GM18498 (cell line): ENCODE data around the gene SUMO4.
"Not testable (repeated sequence)": the region's sequence is repeated elsewhere in the genome, so short reads cannot be mapped to it uniquely, and the experiment has no call there.

Source experiments
- ATAC-seq: cut with Tn5 transposase; IDR thresholded peaks from one replicate; pipeline ENCODE4 v1.9.1; 2021; ENCODE audit warnings: mild to moderate bottlenecking, moderate library complexity; ENCODE audit not compliant: unreplicated experiment

The SUMO4 gene

GRCh38 chr6:149431905-149432775 lies 32.1 kb downstream of the SUMO4 start:
- ATAC-seq, result peak; percentile 91

DNA sequence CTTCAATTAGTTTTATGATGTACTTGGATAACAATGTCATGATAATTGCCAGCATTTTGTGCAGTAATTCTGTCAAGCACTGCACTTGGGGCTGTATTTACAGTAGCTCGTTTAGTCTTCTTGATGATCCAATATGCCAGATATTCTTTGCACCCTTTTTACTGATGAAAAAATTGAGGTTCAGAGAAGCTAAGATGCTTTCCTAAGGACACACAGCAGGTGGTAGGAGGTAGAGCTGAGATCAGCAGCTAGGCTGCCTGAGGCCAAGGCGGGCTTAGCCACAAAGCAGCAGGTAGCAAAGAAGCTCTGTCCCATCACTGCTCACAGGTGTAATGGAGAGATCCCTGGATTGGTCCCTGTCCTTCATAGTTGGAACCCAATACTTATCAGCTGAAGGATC lies 33.3 kb downstream of the SUMO4 start:
- ATAC-seq, result no peak

DNA sequence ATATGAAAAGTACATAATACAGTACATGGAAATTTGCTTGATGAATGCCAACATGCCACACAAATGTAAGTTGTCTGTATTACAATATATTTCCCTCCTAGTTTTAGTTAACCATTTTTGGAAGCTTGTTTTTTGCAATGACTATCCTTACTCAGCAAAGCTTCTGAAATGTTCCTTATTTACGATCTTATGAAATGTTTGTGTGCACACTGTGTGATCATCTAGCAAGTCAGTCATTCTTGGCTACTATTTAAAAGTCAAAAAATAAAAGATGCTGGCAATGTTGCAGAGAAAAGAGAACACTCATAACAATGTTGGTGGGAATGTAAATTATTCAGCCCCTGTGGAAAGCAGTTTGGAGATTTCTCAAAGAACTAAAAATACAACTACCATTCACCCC lies 33.8 kb downstream of the SUMO4 start:
- no peak for ATAC-seq

GRCh38 chr6:149435919-149436586 lies 36.0 kb downstream of the SUMO4 start:
- no peak for ATAC-seq

DNA sequence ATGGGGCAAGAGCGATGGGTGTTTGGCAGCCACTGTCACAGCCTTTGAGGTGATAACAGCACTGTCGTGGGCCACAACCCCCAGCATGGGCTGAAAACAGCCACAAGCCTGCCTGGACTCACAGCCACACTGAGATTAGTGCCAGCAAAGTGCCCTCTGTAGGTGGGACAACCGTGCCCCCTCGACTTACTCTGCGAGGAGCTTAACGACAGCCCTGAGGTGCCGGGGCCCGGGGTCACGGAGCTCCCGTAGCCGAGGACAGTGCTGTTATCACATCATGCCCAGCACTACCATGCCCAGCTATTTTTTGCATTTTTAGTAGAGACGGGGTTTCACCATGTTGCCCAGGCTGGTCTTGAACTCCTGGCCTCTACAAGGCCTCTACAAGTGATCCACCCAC lies 36.6 kb downstream of the SUMO4 start:
- ATAC-seq, result no peak

DNA sequence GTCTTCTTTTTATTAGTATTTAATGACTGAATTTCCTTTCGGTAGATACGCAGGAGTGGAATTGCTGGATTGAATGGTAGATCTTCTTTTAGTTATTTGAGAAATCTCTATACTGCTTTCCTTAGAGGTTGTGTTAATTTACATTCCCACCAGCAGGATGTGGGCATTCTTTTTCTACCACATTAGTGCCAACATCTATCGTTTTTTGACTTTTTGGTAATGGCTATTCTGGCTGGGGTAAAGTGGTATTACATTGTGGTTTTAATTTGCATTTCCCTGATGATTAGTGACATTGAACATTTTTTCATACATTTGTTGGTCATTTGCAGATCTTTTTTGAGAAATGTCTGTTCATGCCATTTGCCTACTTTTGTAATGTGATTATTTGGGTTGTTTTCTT lies 37.1 kb downstream of the SUMO4 start:
- ATAC-seq, result no peak

- peak; percentile 57 for ATAC-seq
Measured at GRCh38 chr6:149438855-149439254, 38.8 kb downstream of the SUMO4 start.

DNA sequence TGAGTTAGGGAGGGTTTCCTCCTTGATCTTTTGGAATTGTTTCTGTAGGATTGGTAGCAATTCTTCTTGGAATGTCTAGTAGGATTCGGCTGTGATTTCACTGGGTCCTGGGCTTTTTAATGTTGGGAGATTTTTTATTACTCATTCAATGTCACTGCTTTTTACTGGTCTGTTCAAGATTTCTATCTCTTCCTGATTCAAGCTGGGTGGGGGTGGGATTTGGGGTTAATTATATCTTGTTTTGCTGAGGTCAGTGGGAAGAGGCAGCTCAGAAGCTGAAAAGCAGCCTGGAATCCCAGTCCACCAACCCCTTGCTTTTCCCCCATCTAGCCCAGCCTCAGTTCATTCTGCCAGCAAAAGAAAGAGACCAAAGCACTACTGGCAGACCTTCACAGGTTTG lies 39.6 kb downstream of the SUMO4 start:
- no peak for ATAC-seq

DNA sequence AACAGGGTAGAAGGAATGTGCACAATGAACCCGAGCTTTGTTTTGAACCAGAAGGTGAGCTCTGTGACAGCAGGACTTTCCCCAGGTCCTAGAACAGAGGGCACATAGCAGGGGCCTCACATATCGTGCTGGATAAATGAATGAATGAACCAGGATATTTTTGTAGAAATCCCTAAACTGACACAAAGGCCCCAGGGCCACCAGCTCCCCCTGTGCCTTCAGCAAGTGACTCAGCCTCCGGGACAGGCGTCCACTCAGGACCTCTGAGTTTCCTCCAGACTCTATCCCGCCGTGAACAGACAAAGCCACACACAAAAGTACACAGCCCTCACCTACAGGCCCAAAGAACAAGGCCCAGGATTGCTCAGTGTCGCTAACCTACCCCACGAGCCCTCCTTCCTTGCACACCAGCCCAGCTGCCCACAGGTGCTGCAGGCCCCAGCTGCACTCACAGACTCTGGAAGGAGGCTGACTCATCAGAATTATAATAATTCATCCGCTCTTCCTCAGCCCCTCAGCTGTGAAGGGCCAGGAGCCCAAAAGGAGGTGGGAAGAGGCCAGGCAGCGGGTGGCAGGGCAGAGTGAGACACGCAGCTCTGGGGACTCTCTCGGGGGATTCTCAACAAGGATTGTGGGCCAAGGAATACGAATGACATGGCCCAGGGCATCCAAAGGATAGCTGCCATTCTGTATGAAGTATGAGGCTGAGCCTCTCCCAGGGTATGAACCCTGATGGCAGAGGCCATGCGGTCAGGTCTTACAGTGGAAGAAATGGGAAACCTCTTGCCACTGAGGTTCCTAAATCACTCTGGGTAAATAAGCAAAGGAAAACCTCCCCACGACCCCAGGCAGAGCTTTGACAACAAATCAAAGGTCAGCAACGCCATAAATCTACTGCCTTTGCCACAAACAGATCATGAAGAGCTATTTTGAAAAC lies 40.9 kb downstream of the SUMO4 start:
- no peak for ATAC-seq

- ATAC-seq, result no peak
Measured at GRCh38 chr6:149441740-149442139, 41.7 kb downstream of the SUMO4 start.

DNA sequence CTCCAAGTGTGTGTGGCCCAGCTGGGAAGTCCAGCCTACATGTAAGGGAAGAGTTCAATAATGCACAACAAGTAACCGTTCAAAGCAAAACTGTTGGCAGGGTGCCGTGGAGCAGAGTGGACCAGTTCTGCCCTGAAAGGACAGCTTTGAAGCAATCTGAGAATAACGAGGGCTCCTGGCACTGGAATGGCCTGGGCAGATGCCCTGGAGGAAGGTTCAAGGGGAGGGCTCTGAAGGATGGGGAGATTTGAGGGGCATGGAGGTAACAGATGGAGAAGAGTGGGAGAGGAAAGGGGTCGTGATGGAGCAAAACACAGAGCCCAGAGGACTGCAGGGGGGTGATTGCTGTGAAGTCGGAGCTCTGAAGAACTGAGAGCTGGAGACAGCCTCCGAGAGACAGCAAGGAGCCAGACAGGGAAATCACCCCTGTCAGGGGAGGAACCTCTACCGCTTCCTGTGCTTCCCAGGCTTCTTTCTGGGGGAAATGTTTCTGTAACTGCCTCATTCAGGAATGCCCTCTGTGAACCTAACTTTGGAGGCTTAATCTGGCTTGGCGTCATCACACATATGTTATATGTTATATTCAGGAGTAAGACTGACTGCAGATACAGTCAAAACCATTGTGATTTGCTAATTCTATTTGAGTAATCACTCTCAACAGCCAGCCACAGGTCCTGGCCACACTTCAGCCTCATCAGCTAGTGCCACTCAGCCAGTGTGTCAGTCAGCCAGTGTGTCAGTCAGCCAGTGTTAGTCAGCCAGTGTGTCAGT lies 43.5 kb downstream of the SUMO4 start:
- ATAC-seq, result no peak

DNA sequence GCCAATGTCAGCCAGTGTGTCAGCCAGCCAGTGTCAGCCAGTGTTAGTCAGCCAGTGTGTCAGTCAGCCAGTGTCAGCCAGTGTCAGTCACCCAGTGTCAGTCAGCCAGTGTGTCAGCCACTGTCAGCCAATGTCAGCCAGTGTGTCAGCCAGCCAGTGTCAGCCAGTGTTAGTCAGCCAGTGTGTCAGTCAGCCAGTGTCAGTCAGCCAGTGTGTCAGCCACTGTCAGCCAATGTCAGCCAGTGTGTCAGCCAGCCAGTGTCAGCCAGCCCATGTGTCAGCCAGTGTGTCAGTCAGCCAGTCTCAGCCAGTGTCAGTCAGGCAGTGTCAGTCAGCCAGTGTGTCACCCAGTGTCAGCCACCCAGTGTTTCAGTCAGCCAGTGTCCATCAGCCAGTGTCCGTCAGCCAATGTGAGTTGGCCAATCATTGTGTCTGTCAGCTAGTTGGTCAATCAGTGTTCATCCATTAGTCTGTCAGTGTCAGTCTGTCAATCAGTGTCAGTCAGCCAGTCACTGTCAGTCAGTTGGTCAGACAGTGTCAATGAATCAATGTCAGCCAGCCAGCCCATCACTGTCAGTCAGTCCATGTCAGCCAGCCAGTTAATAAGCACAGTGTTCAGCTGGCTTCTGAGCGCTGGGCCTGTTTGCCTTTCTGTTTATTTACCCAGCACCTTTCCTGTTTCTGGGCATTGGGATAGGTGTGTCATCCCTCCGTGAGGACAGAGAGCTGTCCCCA lies 44.5 kb downstream of the SUMO4 start:
- ATAC-seq, result not testable (repeated sequence)

DNA sequence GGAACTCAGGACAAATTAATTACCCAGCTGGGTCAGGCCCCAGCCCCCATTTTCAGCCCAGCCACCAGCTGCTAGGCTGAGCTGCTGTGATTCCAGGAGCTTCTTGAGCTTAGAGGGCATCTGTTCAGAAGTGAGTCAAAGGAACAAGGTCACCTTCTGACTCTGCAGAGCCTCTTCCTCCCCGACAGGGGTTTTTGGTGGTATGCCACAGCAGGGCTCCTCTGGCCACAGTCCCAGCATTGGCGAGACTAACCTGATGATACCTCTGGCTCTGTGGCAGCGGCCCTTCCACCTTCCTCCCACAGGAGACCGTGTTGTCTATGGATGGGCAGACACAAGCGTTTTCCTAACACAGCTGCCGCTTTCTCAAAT lies 45.0 kb downstream of the SUMO4 start:
- ATAC-seq, result no peak

DNA sequence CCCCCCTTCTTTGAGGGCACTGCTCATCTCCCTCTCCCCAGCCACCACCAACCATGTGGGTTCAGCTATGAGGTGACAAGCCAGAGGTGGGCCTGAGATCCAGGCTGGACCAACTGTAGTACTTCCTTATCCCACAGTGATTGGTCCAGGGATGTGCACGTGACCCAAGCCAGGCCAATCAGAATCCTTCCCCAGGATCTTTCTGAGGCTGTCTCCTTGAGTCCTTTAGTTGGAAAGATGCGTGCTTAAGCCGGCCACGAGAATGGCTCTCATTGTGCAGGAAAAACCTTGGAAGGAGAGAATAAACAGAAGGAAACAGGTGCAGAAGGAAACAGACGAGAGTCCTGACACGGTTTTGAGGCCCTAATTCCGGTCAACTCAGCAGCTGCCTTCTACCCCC lies 45.5 kb downstream of the SUMO4 start:
- no peak for ATAC-seq

DNA sequence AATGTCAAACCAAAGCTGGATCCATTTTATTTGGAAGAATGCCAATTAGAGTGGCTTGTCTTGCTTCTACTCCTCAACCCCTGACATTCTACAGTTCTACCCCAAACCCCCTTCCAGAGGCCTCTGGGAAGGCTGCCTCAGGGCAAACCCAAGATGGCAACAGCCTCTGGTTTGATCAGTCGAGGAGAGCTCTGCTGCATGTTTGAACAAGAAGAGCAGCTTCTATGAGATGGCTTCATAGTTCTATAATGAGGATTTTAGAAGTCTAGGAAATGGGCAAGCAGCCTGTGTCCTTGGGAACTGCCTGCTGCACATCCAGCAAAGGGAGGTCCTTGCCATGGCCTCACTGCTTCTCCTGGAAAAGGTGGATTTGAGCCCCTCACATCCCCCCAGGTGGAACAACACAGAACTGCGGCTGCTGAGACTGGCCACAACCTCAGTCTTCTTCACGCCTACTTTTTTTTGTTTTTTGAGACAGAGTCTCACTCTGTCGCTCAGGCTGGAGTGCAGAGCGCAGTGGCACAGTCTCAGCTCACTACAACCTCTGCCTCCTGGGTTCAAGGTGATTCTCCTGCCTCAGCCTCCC lies 46.8 kb downstream of the SUMO4 start:
- ATAC-seq, result no peak

DNA sequence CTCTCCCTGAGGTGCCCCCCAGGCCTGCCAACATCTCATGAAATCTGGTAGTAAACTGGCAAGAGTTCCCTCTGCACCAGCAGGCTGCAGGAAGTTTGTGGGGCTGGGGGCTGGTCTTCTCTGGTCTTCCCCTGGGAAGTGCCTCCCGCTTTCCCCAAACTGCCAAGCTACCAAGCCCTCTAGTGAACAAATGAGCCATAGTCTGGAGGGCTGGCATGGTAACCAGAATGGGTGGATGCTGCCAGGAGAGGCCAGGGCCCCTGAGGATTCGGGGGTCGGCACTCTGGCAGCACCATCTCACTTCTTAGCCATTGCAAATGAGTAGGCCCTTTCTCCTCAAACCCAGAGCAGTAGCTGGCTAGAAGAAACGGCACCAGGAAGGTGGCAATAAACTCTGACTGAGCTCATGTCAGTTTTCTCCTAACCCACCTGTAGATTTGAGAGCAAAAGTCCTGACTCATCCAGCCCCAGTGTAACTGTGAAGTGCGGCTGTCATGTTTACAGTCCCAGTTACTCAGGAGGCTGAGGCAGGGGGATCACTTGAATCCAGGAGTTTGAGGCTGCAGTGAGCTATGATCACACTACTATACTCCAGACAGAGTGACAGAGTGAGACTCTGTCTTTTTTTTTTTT lies 48.9 kb downstream of the SUMO4 start:
- ATAC-seq, result no peak

GRCh38 chr6:149449831-149450678 lies 50.0 kb downstream of the SUMO4 start:
- no peak for ATAC-seq
